SK-N-SH (cell line): Measurements from ENCODE around the gene KIFC3. TPM values are rescaled to one million over a fixed set of nuclear protein-coding genes. Genes with fewer than 3 reads are reported as not detected.
A peak's percentile ranks its signal among the peaks of the same experiment; 100 is the strongest.

Source experiments
- CTCF ChIA-PET: fragments of 300-600, 350-600 bp; formaldehyde crosslinking; extraction: SDS; loops from one replicate; lab custom pipeline; 2021; lab: Yijun Ruan, JAX
- POLR2A ChIA-PET: fragments of 350-600 bp; sonication (Branson Sonifier 250); formaldehyde crosslinking; extraction: SDS; loops from one replicate; lab custom pipeline; 2020; ENCODE audit warnings: antibody characterized with exemption, inconsistent platforms; lab: Yijun Ruan, JAX
- DNase-seq: peaks from one replicate; pipeline ENCODE4 v3.0.0; 2012
- H2AFZ ChIP-seq: fragments of 200-600 bp; sonication (generic); 2 replicates; pipeline ENCODE4 v1.8.1; 2016; ENCODE audit warnings: antibody characterized with exemption, mild to moderate bottlenecking, low read depth
- H3F3A ChIP-seq: fragments of 200-600 bp; sonication (generic); replicated peaks from 2 replicates; pipeline ENCODE3; 2016; ENCODE audit warnings: antibody characterized with exemption, mild to moderate bottlenecking; ENCODE audit not compliant: insufficient read depth
- H3K27ac ChIP-seq, 2 experiments: fragments of 200-500 bp in 1 of 2; fragments of 200-600 bp in 1 of 2; sonication (Bioruptor generic) in 1 of 2; sonication (generic), shearing (Covaris generic) in 1 of 2; 2 replicates each; pipeline versions ENCODE4 v1.5.1 to v1.6.1; 2014 to 2016; ENCODE audit warnings: low read depth in 2 of 2, inconsistent platforms in 1 of 2, low read length in 1 of 2, mild to moderate bottlenecking in 1 of 2, mixed read lengths in 1 of 2
- H3K27me3 ChIP-seq: fragments of 200-600 bp; sonication (generic), shearing (Covaris generic); 2 replicates; pipeline ENCODE4 v1.6.1; 2016; ENCODE audit warnings: mixed run types; ENCODE audit not compliant: insufficient read depth
- H3K36me3 ChIP-seq, 2 experiments: fragments of 200-500 bp in 1 of 2; fragments of 200-600 bp in 1 of 2; sonication (Bioruptor generic) in 1 of 2; sonication (generic) in 1 of 2; replicated peaks in 1 of 2; 2 replicates each; pipeline versions ENCODE3 to v1.5.1; 2014 to 2016; ENCODE audit warnings: low read length in 1 of 2, mild to moderate bottlenecking in 1 of 2; ENCODE audit not compliant: insufficient read depth in 2 of 2, control insufficient read depth in 1 of 2
- H3K4me1 ChIP-seq, 2 experiments: fragments of 200-500 bp in 1 of 2; fragments of 200-600 bp in 1 of 2; sonication (Bioruptor generic) in 1 of 2; sonication (generic), shearing (Covaris generic) in 1 of 2; 2 replicates each; pipeline versions ENCODE4 v1.5.1 to v1.6.1; 2014 to 2016; ENCODE audit warnings: low read depth in 1 of 2, low read length in 1 of 2, mixed run types in 1 of 2; ENCODE audit not compliant: insufficient read depth in 2 of 2, control insufficient read depth in 1 of 2
- H3K4me2 ChIP-seq: fragments of 200-600 bp; sonication (generic), shearing (Covaris generic); 2 replicates; pipeline ENCODE4 v1.6.1; 2017; ENCODE audit warnings: mixed run types
- H3K4me3 ChIP-seq, 2 experiments: fragments of 200-500 bp in 1 of 2; fragments of 200-600 bp in 1 of 2; sonication (Bioruptor generic) in 1 of 2; sonication (generic), shearing (Covaris generic) in 1 of 2; 2 replicates each; pipeline versions ENCODE4 v1.5.1 to v1.8.1; 2014 to 2016; ENCODE audit warnings: low read depth in 2 of 2, inconsistent platforms in 1 of 2, low read length in 1 of 2, mild to moderate bottlenecking in 1 of 2, mixed read lengths in 1 of 2, moderate library complexity in 1 of 2
- H3K79me2 ChIP-seq: fragments of 200-600 bp; sonication (generic); 2 replicates; pipeline ENCODE4 v1.8.1; 2017; ENCODE audit warnings: mild to moderate bottlenecking; ENCODE audit not compliant: insufficient read depth
- H3K9ac ChIP-seq: fragments of 200-600 bp; sonication (generic); 2 replicates; pipeline ENCODE4 v1.6.1; 2017; ENCODE audit warnings: mixed run types
- H3K9me2 ChIP-seq: fragments of 200-600 bp; sonication (generic); 2 replicates; pipeline ENCODE4 v1.6.1; 2017; ENCODE audit warnings: mixed run types
- H3K9me3 ChIP-seq: fragments of 200-600 bp; sonication (generic); 2 replicates; pipeline ENCODE4 v1.6.1; 2017; ENCODE audit warnings: mixed run types, mild to moderate bottlenecking, moderate library complexity
- H4K20me1 ChIP-seq: fragments of 200-600 bp; sonication (generic); 2 replicates; pipeline ENCODE4 v1.6.1; 2017; ENCODE audit warnings: mild to moderate bottlenecking, mixed run types; ENCODE audit not compliant: insufficient read depth
- ELF1 ChIP-seq: IDR thresholded peaks from 2 replicates; pipeline ENCODE4 v1.4.0; 2012
- EP300 ChIP-seq, 2 experiments: IDR thresholded peaks; 2 replicates each; pipeline versions ENCODE4 v1.4.0 to v1.6.1; 2012; ENCODE audit warnings: borderline replicate concordance in 1 of 2, low read depth in 1 of 2, low read length in 1 of 2
- FOSL2 ChIP-seq: IDR thresholded peaks from 2 replicates; pipeline ENCODE4 v1.4.0; 2012; ENCODE audit warnings: low read depth, mild to moderate bottlenecking, moderate library complexity, borderline replicate concordance
- FOXJ3 ChIP-seq: sonication (generic); formaldehyde crosslinking; IDR thresholded peaks from 2 replicates; pipeline ENCODE4 v1.5.1; 2020; ENCODE audit warnings: mild to moderate bottlenecking, missing genetic modification reagents
- FOXM1 ChIP-seq: IDR thresholded peaks from 2 replicates; pipeline ENCODE4 v1.4.0; 2012; ENCODE audit warnings: low read depth, mild to moderate bottlenecking
- JUND ChIP-seq: IDR thresholded peaks from 2 replicates; pipeline ENCODE4 v1.4.0; 2012
- MXI1 ChIP-seq: IDR thresholded peaks from 2 replicates; pipeline ENCODE4 v1.6.1; 2012; ENCODE audit warnings: mild to moderate bottlenecking, low read depth, low read length, improper control_type of control experiment
- NRF1 ChIP-seq: IDR thresholded peaks from 2 replicates; pipeline ENCODE4 v1.6.1; 2012; ENCODE audit warnings: low read depth, mild to moderate bottlenecking, low read length
- POLR2AphosphoS5 ChIP-seq: IDR thresholded peaks from 2 replicates; pipeline ENCODE4 v1.6.1; 2012; ENCODE audit warnings: low read depth, low read length
- RAD21 ChIP-seq: IDR thresholded peaks from 2 replicates; pipeline ENCODE4 v1.6.1; 2012; ENCODE audit warnings: mild to moderate bottlenecking, low read length
- RCOR1 ChIP-seq: fragments of 150-350 bp; IDR thresholded peaks from 2 replicates; pipeline ENCODE4 v1.6.1; 2017; ENCODE audit warnings: antibody characterized with exemption, low read length
- RFX5 ChIP-seq: IDR thresholded peaks from 2 replicates; pipeline ENCODE4 v1.6.1; 2012; ENCODE audit warnings: mild to moderate bottlenecking, improper control_type of control experiment, low read length
- SIN3A ChIP-seq: IDR thresholded peaks from 2 replicates; pipeline ENCODE4 v1.6.1; 2012; ENCODE audit warnings: low read depth, mild to moderate bottlenecking, low read length, moderate library complexity, borderline replicate concordance
- SMC3 ChIP-seq: IDR thresholded peaks from 2 replicates; pipeline ENCODE4 v1.6.1; 2012; ENCODE audit warnings: low read depth, low read length, improper control_type of control experiment
- TAF1 ChIP-seq: IDR thresholded peaks from 2 replicates; pipeline ENCODE4 v1.6.1; 2012; ENCODE audit warnings: low read depth, mild to moderate bottlenecking, low read length, moderate library complexity, borderline replicate concordance
- TCF12 ChIP-seq: IDR thresholded peaks from 2 replicates; pipeline ENCODE4 v1.4.0; 2012
- TEAD4 ChIP-seq: IDR thresholded peaks from 2 replicates; pipeline ENCODE4 v1.4.0; 2012; ENCODE audit warnings: mild to moderate bottlenecking, borderline replicate concordance; ENCODE audit not compliant: insufficient read depth
- YY1 ChIP-seq: IDR thresholded peaks from 2 replicates; pipeline ENCODE4 v1.4.0; 2012; ENCODE audit warnings: low read depth, mild to moderate bottlenecking
- WGBS: methylation state at CpG from one replicate; pipeline ENCODE4 v1.1.6; 2017; ENCODE audit warnings: low lambda C conversion rate; 5-methylcytosine and 5-hydroxymethylcytosine counted together
- polyA plus RNA-seq, 3 experiments: library from polyadenylated mRNA; depleted of rRNA; stranded (reverse); fragments of >200 nt; gene quantifications; 2 replicates each; pipeline ENCODE4 v1.2.3, GENCODE V29; 2012
- TF ChIP-seq, protein P1 (sequence below): fragments of 200-600 bp; sonication (generic); IDR thresholded peaks from 2 replicates; pipeline ENCODE4 v1.6.1; 2017; ENCODE audit warnings: antibody characterized with exemption, mild to moderate bottlenecking, moderate library complexity
- TF ChIP-seq, protein P2 (sequence below): fragments of 150-350 bp; IDR thresholded peaks from 2 replicates; pipeline ENCODE4 v1.6.1; 2017; ENCODE audit warnings: antibody characterized with exemption, low read length, low read depth, borderline replicate concordance
- TF ChIP-seq, protein P3 (sequence below): IDR thresholded peaks from 2 replicates; pipeline ENCODE4 v1.6.1; 2012; ENCODE audit warnings: mild to moderate bottlenecking, low read depth, low read length, moderate library complexity

The KIFC3 gene
- polyA plus RNA-seq, 1 of the 3 experiments (the other 2 are of a cell fraction), result 65.4 TPM

- H3K9me2 ChIP-seq, result no peaks in the 10 kb centered on the region
- TF ChIP-seq, protein P1, sequence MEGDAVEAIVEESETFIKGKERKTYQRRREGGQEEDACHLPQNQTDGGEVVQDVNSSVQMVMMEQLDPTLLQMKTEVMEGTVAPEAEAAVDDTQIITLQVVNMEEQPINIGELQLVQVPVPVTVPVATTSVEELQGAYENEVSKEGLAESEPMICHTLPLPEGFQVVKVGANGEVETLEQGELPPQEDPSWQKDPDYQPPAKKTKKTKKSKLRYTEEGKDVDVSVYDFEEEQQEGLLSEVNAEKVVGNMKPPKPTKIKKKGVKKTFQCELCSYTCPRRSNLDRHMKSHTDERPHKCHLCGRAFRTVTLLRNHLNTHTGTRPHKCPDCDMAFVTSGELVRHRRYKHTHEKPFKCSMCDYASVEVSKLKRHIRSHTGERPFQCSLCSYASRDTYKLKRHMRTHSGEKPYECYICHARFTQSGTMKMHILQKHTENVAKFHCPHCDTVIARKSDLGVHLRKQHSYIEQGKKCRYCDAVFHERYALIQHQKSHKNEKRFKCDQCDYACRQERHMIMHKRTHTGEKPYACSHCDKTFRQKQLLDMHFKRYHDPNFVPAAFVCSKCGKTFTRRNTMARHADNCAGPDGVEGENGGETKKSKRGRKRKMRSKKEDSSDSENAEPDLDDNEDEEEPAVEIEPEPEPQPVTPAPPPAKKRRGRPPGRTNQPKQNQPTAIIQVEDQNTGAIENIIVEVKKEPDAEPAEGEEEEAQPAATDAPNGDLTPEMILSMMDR, result 0 out of 2 replicates have a peak, but pooled peaks have one; percentile 14
- TF ChIP-seq MXI1 (no peak), RCOR1 (no peak)
- H3K4me2 ChIP-seq, result no peak overlapping the region
- no peak overlapping the region for H3K9ac ChIP-seq
- 0 out of 2 replicates have a peak, but pooled peaks cover 2% of the 10 kb centered on the region for H4K20me1 ChIP-seq
- ChIA-PET POLR2A (interaction anchor here (0.9 kb wide), 1 partner anchor 20 kb away, joined by 3 read pairs; no protein-coding TSS in a partner anchor), CTCF (interaction anchor here (0.8 to 4.8 kb wide), 4 partner anchors 19 to 259 kb away, joined by 3 to 57 read pairs (median 4); partner anchors contain the start of gene USB1)
- 86% methylated on average over 9 of the region's 24 CpGs for WGBS
- H3K79me2 ChIP-seq, result no peaks in the 10 kb centered on the region
- no peaks in the 10 kb centered on the region for H3K27me3 ChIP-seq
- no peak overlapping the region for H2AFZ ChIP-seq
- H3K27ac ChIP-seq, result no peak overlapping the region
- no peak for DNase-seq
- peaks cover 0 to 56% of the 10 kb centered on the region in 2 experiments for H3K36me3 ChIP-seq
- peaks cover 6% of the 10 kb centered on the region for H3F3A ChIP-seq
- H3K9me3 ChIP-seq, result no peaks in the 10 kb centered on the region
- H3K4me3 ChIP-seq, result no peak overlapping the region
- H3K4me1 ChIP-seq, result no peaks in the 10 kb centered on the region
These were observed 47.1 kb downstream of the KIFC3 start for GRCh38 chr16:57755061-57755684.

GRCh38 chr16:57754354-57755060 is 47.8 kb downstream of the KIFC3 start:
- no peaks in the 10 kb centered on the region for H3K9me2 ChIP-seq

More at GRCh38 chr16:57754354-57755060, 47.8 kb downstream of the KIFC3 start:
- Histone ChIP-seq H3K4me1 (no peaks in the 10 kb centered on the region), H3K36me3 (peaks cover under 1 to 51% of the 10 kb centered on the region in 2 experiments), H3K4me2 (no peak overlapping the region), H3K27me3 (no peaks in the 10 kb centered on the region), H3F3A (peaks cover 6% of the 10 kb centered on the region), H4K20me1 (0 out of 2 replicates have a peak, but pooled peaks cover 2% of the 10 kb centered on the region), H3K79me2 (no peaks in the 10 kb centered on the region), H3K4me3 (no peak overlapping the region), H3K9me3 (no peaks in the 10 kb centered on the region), H3K9ac (no peak overlapping the region), H2AFZ (no peak overlapping the region), H3K27ac (no peak overlapping the region)
- 88% methylated on average over 6 of the region's 9 CpGs for WGBS
- POLR2A ChIA-PET, result interaction anchor here (0.9 kb wide), 1 partner anchor 19 kb away, joined by 3 read pairs; no protein-coding TSS in a partner anchor
- CTCF ChIA-PET, result interaction anchor here (0.8 to 4.8 kb wide), 3 partner anchors 18 to 247 kb away, joined by 3 to 57 read pairs (median 4); partner anchors contain the start of gene USB1
- TF ChIP-seq SMC3, result no peak
- TF ChIP-seq FOXM1, result no peak
- no peak for TF ChIP-seq TCF12
- no peak for TF ChIP-seq FOXJ3 (CRISPR knock-in tag)
- TF ChIP-seq, protein P2, sequence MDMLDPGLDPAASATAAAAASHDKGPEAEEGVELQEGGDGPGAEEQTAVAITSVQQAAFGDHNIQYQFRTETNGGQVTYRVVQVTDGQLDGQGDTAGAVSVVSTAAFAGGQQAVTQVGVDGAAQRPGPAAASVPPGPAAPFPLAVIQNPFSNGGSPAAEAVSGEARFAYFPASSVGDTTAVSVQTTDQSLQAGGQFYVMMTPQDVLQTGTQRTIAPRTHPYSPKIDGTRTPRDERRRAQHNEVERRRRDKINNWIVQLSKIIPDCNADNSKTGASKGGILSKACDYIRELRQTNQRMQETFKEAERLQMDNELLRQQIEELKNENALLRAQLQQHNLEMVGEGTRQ, result no peak
- no peak for TF ChIP-seq TAF1
- TF ChIP-seq, protein P3, sequence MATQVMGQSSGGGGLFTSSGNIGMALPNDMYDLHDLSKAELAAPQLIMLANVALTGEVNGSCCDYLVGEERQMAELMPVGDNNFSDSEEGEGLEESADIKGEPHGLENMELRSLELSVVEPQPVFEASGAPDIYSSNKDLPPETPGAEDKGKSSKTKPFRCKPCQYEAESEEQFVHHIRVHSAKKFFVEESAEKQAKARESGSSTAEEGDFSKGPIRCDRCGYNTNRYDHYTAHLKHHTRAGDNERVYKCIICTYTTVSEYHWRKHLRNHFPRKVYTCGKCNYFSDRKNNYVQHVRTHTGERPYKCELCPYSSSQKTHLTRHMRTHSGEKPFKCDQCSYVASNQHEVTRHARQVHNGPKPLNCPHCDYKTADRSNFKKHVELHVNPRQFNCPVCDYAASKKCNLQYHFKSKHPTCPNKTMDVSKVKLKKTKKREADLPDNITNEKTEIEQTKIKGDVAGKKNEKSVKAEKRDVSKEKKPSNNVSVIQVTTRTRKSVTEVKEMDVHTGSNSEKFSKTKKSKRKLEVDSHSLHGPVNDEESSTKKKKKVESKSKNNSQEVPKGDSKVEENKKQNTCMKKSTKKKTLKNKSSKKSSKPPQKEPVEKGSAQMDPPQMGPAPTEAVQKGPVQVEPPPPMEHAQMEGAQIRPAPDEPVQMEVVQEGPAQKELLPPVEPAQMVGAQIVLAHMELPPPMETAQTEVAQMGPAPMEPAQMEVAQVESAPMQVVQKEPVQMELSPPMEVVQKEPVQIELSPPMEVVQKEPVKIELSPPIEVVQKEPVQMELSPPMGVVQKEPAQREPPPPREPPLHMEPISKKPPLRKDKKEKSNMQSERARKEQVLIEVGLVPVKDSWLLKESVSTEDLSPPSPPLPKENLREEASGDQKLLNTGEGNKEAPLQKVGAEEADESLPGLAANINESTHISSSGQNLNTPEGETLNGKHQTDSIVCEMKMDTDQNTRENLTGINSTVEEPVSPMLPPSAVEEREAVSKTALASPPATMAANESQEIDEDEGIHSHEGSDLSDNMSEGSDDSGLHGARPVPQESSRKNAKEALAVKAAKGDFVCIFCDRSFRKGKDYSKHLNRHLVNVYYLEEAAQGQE, result no peak
- no peak for TF ChIP-seq EP300 (IDR thresholded peaks at IDR 0.05; ENCODE audit: borderline replicate concordance in 1 of 2, low read depth in 1 of 2, low read length in 1 of 2)
- TF ChIP-seq RAD21, result no peak
- TF ChIP-seq ELF1, result no peak
- TF ChIP-seq SIN3A, result no peak
- TF ChIP-seq JUND, result no peak
- TF ChIP-seq YY1, result no peak
- no peak for TF ChIP-seq TEAD4
- TF ChIP-seq NRF1, result no peak
- TF ChIP-seq POLR2AphosphoS5, result no peak
- no peak for TF ChIP-seq FOSL2
- no peak for TF ChIP-seq RFX5
- no peak for DNase-seq
